Kidney (tissue), 14 donors: ENCODE results near the gene ANXA5. TPM values are rescaled to one million over a fixed set of nuclear protein-coding genes. Genes with fewer than 3 reads are reported as not detected.
A peak's percentile ranks its signal among the peaks of the same experiment; 100 is the strongest.

ENCODE experiments used
- DNase-seq, 5 donors: peaks; one replicate each; pipeline ENCODE4 v3.0.0-alpha.2; 2013 to 2020
- FAIRE-seq: peaks from 2 replicates; lab custom pipeline; 2012; peaks lifted over from hg19 to GRCh38; lab: Jason Lieb, UNC
- H3K27ac ChIP-seq, 2 donors: one replicate each; pipeline ENCODE4 v1.7.0; 2013; ENCODE audit warnings: low read depth in 2 of 2, low read length in 2 of 2, inconsistent platforms in 1 of 2
- H3K27me3 ChIP-seq: one replicate; pipeline ENCODE4 v1.7.1; 2013; ENCODE audit warnings: low read length, inconsistent platforms; ENCODE audit not compliant: control insufficient read depth, insufficient read depth
- H3K36me3 ChIP-seq, 3 donors: one replicate each; pipeline versions ENCODE4 v1.7.0 to v1.7.1; 2013; ENCODE audit warnings: low read length in 3 of 3, control low read depth in 1 of 3, inconsistent platforms in 1 of 3; ENCODE audit not compliant: insufficient read depth in 3 of 3, control insufficient read depth in 2 of 3
- H3K4me1 ChIP-seq, 3 donors: one replicate each; pipeline versions ENCODE4 v1.7.0 to v1.7.1; 2013; ENCODE audit warnings: low read length in 3 of 3, inconsistent platforms in 1 of 3, low read depth in 1 of 3; ENCODE audit not compliant: control insufficient read depth in 2 of 3, insufficient read depth in 2 of 3
- H3K4me3 ChIP-seq, 3 donors: one replicate each; pipeline versions ENCODE4 v1.7.0 to v1.8.1; 2013; ENCODE audit warnings: low read length in 3 of 3, control low read depth in 1 of 3, inconsistent platforms in 1 of 3
- H3K9ac ChIP-seq, 3 donors: one replicate each; pipeline versions ENCODE4 v1.7.0 to v1.7.1; 2013; ENCODE audit warnings: low read length in 3 of 3, control low read depth in 1 of 3, inconsistent platforms in 1 of 3
- H3K9me3 ChIP-seq, 3 donors: one replicate each; pipeline versions ENCODE4 v1.7.0 to v1.7.1; 2013; ENCODE audit warnings: low read length in 3 of 3, control low read depth in 1 of 3, inconsistent platforms in 1 of 3; ENCODE audit not compliant: control insufficient read depth in 2 of 3, insufficient read depth in 1 of 3
- CTCF ChIP-seq: IDR thresholded peaks from 3 replicates; pipeline ENCODE4 v1.5.1; 2012; ENCODE audit warnings: mild to moderate bottlenecking, moderate library complexity, borderline replicate concordance; ENCODE audit not compliant: insufficient read depth; ENCODE audit errors: extremely low read depth
- intact Hi-C: fragments of 100-400 bp; cut with DNase I; formaldehyde crosslinking; loops from one replicate; pipeline ENCODE4 v1.11.1; 2022
- polyA plus RNA-seq: library from polyadenylated mRNA; stranded (reverse); fragments of 350-450 nt; fragmentation: Illumina TruSeq; extraction: RNeasy Lipid Tissue Mini Kit (QIAGEN cat#74804); gene quantifications from one replicate; pipeline ENCODE4 v1.2.3, GENCODE V29; 2014; ENCODE audit warnings: low read depth, low replicate concordance; ENCODE audit not compliant: insufficient read depth
- total RNA-seq: library from RNA; stranded (reverse); fragmentation: NEBNext Ultra II Directional; extraction: Animal tissue kit (Norgen Biotek cat#: 25700); gene quantifications from one replicate; pipeline ENCODE4 v1.2.1, GENCODE V29; 2021
- donor health status: control.
- donor health status: control.
- donor health status: control.
- donor health status: control.
- donor health status: control.
- donor health status: DM: yes; HTN: yes; CAD: no.
- donor health status: Normal renal cell carcinoma (clear cell type).

Gene ANXA5
- total and polyA plus RNA-seq, 2 donors from 2014 or later: 248 to 302 TPM

- no peaks in the 10 kb centered on the region for H3K9me3 ChIP-seq
- no peak for TF ChIP-seq CTCF
- H3K4me1 ChIP-seq: no peaks in the 10 kb centered on the region
- no peak overlapping the region for H3K27ac ChIP-seq
- intact Hi-C loops: no loop called here
- FAIRE-seq (no peak), DNase-seq (no peak)
- no peak overlapping the region for H3K4me3 ChIP-seq
- H3K36me3 ChIP-seq: no peaks in the 10 kb centered on the region
- H3K27me3 ChIP-seq: no peaks in the 10 kb centered on the region
- no peak overlapping the region for H3K9ac ChIP-seq
Observed at GRCh38 chr4:121728066-121728465, 31.3 kb upstream of the ANXA5 start.

GRCh38 chr4:121726642-121727268 lies 30.0 kb upstream of the ANXA5 start:
- Histone ChIP-seq H3K4me1 (no peaks in the 10 kb centered on the region), H3K27me3 (no peaks in the 10 kb centered on the region), H3K9me3 (no peaks in the 10 kb centered on the region), H3K27ac (no peak overlapping the region), H3K36me3 (no peaks in the 10 kb centered on the region), H3K4me3 (no peak overlapping the region), H3K9ac (no peak overlapping the region)
- intact Hi-C loops: no loop called here
- peak in 2 of 5 donors; percentile 60 to 65 for DNase-seq
- peak; percentile 27 for FAIRE-seq
- peak; percentile 65 for TF ChIP-seq CTCF

DNA sequence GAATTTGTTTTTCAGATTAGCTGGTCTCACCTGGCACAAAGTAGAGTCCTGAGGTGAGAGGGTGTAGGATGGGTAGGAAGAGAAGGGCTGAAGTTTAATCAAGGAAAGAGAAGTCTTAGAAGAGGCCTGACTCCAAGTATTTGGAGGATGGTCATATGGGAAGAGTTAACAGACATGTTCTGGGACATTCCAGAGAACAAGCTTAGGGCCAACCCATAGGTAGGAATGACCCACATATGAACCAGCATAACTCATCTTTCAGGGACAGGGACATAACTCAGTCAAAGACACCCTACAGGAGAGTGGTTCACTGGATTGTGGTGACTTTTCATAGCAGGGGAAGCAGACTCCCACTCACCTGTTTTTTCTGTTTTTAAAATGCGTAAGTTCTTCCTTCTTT lies 27.9 kb upstream of the ANXA5 start:
- Histone ChIP-seq H3K9me3 (no peaks in the 10 kb centered on the region), H3K4me1 (no peaks in the 10 kb centered on the region), H3K27ac (no peak overlapping the region), H3K27me3 (no peaks in the 10 kb centered on the region), H3K4me3 (no peak overlapping the region), H3K36me3 (no peaks in the 10 kb centered on the region), H3K9ac (no peak overlapping the region)
- FAIRE-seq (no peak), DNase-seq (no peak)
- intact Hi-C loops: no loop called here
- no peak for TF ChIP-seq CTCF

DNA sequence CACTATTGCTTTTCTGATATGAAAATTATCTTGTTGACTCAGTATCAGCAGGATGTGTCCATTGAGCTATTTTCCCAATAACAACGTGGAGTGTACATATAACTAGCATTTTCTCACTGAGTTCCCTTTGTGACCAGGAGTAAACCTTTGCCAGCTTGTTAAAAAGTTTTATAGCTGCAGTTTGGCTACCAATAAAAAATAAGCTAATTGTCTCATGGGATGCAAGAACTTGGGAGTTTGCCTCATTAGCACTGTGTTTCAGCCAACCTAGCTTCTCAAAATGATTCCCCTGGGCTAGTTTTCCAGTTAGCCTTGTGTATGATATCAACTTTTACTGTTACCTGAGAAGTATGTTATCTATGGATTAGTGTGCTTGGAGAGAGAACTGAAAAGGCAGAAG lies 24.9 kb upstream of the ANXA5 start:
- Histone ChIP-seq H3K27ac (no peak overlapping the region), H3K9me3 (no peaks in the 10 kb centered on the region), H3K4me3 (no peak overlapping the region), H3K27me3 (no peaks in the 10 kb centered on the region), H3K9ac (no peak overlapping the region), H3K4me1 (no peaks in the 10 kb centered on the region), H3K36me3 (no peaks in the 10 kb centered on the region)
- TF ChIP-seq CTCF: no peak
- FAIRE-seq: no peak
- intact Hi-C loops: no loop called here
- DNase-seq: no peak
